GM19452 (cell line): Measurements from ENCODE around the gene ADIRF.

ENCODE experiments used
- ATAC-seq: cut with Tn5 transposase; IDR thresholded peaks from one replicate; pipeline ENCODE4 v1.9.1; 2021; ENCODE audit not compliant: unreplicated experiment

Gene ADIRF

GRCh38 chr10:86960003-86960862, 8.0 kb upstream of the ADIRF start:
- peak; percentile 73 for ATAC-seq

- ATAC-seq, result no peak
Observed at GRCh38 chr10:86960863-86961434, 7.3 kb upstream of the ADIRF start.

GRCh38 chr10:86961481-86962091, 6.7 kb upstream of the ADIRF start:
- no peak for ATAC-seq

GRCh38 chr10:86962136-86962980, 5.9 kb upstream of the ADIRF start:
- no peak for ATAC-seq

GRCh38 chr10:86962981-86963310, 5.3 kb upstream of the ADIRF start:
- ATAC-seq, result no peak

- ATAC-seq, result no peak
Observed at GRCh38 chr10:86963341-86963919, 4.9 kb upstream of the ADIRF start.

- no peak for ATAC-seq
Observed at GRCh38 chr10:86964061-86964846, 4.0 kb upstream of the ADIRF start.

- no peak for ATAC-seq
Observed at GRCh38 chr10:86964847-86965190, 3.5 kb upstream of the ADIRF start.

GRCh38 chr10:86965986-86966654, 2.2 kb upstream of the ADIRF start:
- ATAC-seq, result no peak

GRCh38 chr10:86967481-86967941, 771 bp upstream of the ADIRF start:
- ATAC-seq, result no peak

GRCh38 chr10:86968994-86969355, 693 bp downstream of the ADIRF start:
- no peak for ATAC-seq

GRCh38 chr10:86969421-86970041, 1.2 kb downstream of the ADIRF start:
- ATAC-seq, result no peak

- ATAC-seq, result no peak
Observed at GRCh38 chr10:86970162-86970981, 2.1 kb downstream of the ADIRF start.

- no peak for ATAC-seq
Observed at GRCh38 chr10:86970982-86971231, 2.6 kb downstream of the ADIRF start.

- peak; percentile 80 for ATAC-seq
Observed at GRCh38 chr10:86971232-86971991, 3.1 kb downstream of the ADIRF start.

GRCh38 chr10:86972613-86973380, 4.5 kb downstream of the ADIRF start:
- no peak for ATAC-seq

- ATAC-seq, result no peak
Observed at GRCh38 chr10:86974484-86974883, 6.2 kb downstream of the ADIRF start.
